Smooth muscle cell of the brain vasculature (primary cell): ENCODE results near the gene HIVEP3.

ENCODE experiments used
- DNase-seq: peaks from one replicate; pipeline ENCODE4 v3.0.0-alpha.2; 2012; ENCODE audit warnings: low read depth, low spot score

HIVEP3 gene

DNA sequence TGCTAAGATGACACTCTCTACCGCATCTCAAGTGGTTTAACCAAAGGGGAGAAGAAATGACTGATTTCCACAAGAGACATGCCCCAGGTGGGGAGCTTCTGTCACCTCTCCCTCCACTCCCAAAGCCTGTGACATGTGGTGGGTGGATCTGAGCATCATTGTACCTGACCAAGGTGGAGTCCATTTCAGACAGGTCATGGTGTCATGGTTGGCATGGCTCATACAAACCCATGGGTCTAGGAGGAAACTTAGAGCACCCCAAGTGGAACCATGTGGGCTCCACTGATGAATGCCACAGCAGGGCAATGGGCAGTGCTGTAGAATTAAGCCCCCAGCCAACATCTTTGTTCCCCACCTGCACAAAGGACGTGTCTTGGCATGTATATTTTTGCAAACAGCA is 302.7 kb downstream of the HIVEP3 start:
- no peak for DNase-seq

DNA sequence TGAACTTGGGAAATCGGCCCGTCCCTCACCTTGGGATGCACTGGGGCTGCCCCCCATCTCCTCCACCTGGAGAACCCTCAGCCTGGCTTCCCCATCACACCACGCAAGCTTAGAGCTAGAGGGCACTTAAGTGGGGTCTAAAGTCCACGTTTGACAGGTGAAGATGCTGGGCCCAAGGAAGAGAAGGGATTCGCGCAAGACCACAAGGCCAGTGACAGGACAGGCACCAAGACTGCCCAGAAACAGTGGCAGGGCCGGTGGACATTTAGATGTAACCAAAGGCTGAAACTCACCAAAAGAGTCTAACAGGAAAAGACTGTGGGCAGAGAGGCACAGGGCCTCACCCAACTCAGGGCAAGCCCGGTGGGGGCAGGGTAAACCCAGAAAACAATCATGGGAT is 303.4 kb downstream of the HIVEP3 start:
- no peak for DNase-seq

DNA sequence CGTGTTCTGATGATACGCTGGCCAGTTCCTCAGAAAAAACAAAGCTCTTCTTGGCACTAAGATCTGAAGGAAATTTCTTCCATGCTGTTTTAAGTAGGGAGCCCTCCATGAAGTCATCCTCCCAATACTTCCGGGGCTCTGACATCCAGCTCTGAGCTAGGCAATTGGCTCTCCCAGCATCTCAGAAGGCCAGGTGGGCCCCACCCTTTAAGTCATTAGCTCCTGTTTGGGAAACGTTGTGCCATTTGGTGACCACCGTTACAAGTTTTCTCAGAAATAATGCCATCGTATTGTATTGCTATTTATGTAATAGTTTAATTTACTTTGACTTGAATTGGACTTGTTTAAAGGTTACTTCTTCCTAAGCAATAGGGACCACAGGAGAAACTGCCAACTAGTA is 303.9 kb downstream of the HIVEP3 start:
- DNase-seq = no peak

DNA sequence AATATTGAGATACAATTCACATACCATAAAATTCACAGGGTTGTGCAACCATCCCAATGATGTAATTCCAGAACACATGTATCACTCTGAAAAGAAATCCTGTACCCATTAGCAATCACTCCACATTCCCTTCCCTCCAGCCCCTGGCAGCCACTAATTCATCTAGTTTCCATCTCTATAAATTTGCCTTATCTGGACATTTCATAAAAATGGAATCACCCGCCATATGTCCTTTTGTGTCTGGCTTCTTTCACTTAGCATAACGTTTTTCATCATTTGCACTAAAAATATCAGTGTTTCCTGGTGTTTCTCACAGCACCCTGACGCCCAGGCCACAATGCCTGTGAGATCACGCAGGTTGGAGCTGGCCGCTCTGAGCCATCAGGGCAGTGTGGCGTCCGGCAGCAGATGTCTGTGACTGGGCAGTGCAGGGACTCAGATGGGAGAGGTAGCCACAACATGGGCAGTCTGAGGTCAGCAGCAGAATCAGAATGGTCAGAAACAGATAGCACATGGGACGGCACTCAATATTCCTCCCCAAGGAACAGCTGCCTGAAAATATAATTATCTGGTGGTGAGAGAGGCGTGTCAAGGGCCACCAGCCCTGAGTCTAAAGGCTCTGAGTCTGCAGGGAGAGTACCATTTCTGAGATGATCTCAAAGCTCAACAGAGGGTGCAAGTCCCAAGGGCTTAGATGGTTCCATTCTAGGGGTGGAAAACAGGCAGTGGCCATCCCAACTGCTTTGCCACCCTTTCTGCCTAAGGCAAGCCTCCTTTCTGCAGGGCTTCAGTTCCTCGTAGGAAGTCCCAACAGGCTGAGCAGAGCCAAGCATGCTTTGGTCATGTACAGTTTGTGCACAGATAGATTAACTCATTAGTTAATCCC is 304.8 kb downstream of the HIVEP3 start:
- DNase-seq = no peak

DNA sequence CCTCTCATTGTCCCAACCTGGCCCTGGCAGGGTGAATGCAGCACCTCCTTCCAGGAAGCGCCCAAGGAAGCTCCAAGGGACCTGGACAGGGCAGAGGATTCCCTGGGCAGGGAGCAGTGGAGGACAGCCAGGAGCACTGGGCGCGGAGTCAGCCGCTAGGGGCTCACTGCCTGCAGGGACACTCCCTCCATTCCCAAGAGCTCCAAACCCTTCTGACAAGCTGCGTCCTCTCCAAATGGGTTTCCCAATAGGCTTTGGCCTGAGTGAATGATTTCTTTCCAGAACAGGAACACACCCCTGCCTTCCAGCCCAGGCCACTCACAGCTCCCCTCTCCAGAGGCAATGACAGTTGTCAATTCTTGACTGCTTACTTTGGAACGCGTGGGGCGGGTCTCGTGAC is 305.8 kb downstream of the HIVEP3 start:
- no peak for DNase-seq

DNA sequence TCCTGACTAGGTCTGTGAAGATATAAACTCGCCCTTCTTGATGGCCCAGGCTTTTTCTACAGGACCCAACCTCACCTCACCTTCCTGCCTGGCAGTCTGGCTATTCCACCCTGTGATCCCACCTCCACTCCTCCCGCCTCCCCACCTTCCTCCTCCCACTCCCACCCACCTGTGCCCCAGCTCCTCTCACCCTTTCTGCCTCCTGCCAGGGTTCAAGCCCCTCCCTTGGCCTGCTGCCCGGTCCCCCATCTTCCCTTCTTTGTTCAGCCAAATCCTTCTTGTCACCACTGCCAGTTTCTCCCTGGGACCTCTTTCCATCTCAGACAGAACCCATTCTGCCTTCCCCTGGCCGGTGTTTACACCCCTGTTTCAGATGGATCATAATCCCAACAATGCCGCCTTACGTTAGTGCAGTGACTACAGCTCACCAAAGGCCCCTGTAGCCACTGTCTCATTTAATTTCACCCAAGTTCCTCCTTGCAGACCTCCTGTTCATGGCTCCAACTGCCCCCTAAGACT is 306.7 kb downstream of the HIVEP3 start:
- DNase-seq = no peak

DNA sequence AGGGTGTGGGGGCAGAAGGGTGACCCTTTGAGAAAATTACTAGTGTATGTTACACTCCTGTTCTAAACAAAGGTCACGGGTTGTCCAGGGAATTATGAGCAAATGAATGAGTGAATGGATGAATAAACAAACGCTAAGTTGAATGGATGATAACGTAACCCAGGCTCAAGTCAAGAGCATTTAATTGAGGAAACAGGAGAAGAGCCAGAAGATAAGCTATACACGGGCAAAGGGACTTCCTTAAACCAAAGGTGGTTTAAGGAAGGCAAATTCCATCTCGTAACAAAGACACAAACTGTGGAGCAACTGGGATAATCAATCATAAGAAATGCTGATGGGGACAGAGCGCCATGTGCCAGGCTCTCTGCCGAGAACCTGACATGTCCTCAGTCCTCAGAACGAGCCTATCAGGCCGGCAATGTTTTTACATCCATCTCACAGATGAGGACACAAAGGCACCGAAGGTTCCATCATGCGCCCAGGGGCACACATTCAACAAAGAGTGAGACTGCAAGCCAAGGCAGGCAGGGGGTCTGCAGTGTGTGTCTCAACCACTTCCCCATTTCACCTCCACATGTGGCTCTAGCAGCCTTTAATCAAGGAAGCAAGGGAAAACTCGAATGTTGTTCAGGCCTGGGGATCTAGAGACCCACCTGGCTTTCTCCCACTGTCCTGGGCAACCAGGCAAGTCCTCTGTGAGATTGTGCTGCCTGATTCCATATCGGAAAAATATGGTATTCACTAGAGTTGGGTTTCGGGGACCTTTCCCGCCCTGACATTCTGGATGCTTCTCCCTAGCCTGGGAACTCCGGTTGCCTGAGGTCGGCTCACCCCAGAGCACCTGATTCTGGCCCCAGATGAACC is 307.4 kb downstream of the HIVEP3 start:
- DNase-seq = no peak

DNA sequence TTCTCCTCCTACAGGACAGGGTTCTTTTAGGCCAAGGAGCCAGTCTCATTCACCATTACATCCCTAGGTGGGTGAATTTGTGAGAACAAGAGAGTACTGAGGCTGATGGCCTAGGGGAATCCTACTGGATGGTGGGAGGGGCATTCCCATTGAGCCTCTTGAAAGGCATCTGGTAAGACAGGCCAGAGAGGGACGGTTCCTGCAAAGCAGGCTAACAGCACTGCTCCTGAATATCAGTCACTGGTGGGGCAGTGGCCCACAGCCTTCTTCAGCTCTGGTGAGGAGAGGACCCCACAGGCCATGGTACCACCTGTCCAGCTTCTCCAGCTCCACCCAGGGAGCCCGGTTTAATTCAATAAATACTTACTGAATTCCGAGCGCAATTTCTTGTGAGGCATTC is 308.4 kb downstream of the HIVEP3 start:
- DNase-seq = no peak

DNA sequence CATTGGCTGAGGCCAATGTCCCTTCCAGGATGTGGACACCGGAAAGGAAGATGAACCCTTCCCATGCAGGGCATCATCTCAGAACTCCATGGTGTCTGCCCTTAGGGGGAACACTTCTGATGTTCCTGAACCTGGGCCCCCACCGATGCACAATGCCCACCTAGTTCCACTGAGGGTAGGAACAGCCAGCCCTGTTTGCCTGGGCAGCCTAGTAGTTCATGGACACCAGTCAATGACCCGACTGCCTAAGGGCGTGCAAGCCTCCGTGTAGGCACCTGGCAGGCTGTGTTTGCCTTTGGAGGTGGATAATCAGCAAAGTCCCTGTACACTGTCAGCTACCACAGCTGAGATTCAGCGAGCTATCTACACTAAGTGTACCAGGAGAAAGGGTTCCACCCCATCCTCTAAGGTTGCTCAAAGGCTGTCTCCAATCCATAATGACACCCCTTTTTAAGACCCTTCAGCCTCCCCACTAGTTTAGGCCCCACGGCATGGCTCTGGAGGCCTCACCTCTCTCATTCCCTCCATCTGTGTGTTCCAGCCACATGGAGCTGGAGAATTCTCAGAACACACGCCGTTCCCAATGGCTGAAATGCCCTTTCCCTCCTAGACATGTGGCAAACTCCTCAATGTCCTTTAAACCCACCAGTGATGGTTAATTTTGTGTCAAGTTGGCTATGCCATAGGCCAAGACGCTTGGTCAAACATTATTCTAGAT is 309.4 kb downstream of the HIVEP3 start:
- DNase-seq = no peak

DNA sequence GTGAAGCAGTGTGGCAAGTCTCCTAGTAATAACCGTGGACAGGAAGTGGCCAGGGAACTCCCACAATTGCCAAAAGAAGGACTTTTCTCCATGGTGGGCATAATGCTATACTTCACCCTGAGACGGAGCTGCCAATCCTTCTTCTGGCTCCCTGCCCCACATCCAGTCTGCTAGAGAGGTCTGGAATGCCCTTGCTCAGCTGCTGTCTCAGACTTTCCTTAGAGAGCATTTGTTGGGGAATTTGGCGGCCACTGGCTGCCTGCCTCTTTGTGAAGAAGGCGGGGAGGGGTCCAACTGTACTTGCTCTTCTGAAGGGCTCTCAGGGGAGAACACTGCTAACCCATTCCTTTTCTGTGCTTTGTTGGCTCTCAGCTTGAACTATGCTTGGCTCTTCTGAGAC is 310.5 kb downstream of the HIVEP3 start:
- DNase-seq = no peak

DNA sequence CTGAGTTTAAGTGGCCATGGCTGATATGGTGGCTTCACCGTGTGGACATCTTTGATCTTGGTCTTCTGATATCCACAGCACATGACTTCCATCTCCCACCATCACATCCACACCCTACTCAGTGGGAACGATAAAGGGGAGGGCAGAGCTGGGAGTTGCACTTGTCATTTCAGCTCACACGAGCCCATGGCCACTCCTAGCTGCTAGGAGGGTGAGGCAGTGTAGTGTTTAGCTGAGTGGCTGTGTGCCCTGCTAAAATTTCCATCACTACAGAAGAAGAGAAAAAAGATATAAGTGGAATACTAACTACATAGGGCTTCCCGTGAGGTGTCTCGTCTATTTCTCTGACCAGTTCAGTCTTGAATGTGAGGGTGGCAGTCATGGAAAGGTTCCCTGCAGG is 310.9 kb downstream of the HIVEP3 start:
- DNase-seq = no peak

DNA sequence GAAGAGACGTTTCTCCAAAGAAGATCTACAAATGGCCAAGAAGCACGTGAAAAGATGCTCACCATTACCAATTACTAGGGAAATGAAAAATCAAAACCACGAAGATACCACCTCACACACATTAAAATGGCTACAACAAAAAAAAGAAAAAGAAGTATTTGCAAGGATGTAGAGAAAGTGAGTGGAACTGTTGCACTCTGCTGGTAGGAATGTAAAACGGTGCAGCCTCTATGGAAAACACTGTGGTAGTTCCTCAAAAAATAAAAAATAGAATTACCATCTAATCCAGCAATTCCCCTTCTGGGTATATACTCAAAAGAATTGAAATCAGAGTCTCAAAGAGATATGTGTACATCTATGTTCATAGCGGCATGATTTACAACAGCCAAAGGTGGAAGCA is 318.8 kb downstream of the HIVEP3 start:
- DNase-seq = no peak

DNA sequence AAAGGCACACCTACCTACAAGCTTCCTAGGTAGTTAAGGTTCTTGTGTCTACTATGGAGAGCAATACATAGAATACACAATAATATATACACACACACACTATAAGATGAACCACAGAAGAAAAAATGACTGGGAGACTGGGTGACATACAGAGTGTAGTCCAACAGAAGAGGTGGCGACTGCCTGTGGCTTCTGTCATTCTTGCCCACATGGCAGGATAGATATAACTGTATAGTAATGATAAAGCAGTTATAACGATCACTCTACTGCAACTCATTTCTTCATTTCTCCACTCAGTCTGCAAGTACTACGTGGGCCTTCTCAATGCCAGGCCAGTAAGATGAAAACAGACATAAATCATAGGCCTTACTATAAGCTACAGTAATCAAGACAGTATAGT is 320.4 kb downstream of the HIVEP3 start:
- no peak for DNase-seq

DNA sequence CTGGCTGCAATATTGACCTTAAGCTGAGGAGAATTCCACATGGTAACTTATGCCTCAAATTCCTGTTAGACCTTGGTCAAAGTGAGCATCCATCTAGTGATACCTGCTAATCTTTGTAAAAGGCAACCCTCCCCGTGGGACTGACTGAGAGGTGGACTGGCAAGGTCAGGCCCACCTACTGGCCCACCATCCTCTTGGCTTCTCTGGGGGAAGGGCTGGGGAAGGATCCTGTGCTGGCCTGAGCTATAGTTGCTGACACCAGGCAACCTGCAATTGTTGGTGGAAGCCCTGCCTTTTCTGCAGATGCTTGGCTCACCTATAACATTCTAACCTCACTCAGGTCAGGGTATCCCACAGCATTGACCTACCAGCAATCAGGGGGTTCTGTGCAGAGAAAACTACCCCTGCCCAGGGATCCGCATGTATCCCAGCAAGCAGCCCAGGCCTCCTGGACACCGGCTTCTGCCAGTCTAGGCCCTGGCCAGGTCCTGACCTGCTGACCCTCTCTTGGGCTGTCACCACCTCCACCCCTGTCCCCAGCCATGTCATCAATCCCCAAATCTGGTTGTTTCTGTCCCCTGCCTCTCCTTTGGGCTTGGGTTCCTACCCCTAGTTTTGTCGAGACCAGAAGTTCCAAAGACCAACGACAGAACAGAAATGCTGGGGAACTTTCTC is 326.1 kb downstream of the HIVEP3 start:
- DNase-seq = no peak

DNA sequence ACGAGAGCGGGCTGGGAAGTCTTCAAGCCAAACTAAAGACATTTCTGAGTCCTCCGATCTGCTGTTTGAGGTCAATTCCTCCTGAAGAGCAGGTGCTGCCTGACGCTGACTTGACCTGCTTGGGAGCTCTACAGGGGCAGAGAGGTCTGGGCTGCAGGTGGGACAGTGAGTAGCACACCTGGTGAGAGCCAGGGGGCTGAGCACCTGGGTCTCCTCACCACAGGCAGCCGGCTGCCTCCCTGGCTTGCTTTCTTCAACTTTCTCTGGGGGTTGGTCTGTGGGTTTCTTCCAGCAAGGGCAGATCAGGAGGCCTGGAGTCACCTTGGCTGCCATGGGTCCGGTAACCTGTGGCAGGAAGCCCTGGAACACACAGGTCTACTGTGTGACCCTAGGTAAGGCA is 326.8 kb downstream of the HIVEP3 start:
- no peak for DNase-seq

DNA sequence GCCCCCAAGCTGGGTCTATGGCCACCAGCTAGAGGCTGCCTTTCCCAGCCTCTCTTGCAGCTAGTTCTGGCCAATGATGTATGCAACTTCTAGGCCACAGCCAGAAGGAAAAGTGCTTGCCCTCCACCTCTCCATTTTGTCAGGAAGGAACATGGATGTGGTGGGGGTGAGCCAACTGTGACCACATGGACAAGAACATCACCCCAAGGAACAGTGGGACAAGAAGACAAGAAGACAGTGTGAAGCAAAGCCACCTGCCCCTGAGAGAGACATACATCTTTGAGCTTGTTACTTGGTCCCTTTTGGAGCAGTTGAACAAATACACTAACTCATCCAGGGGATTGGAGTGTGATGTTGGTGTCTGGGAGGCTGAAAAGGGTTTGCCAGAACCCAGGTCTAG is 328.4 kb downstream of the HIVEP3 start:
- no peak for DNase-seq

DNA sequence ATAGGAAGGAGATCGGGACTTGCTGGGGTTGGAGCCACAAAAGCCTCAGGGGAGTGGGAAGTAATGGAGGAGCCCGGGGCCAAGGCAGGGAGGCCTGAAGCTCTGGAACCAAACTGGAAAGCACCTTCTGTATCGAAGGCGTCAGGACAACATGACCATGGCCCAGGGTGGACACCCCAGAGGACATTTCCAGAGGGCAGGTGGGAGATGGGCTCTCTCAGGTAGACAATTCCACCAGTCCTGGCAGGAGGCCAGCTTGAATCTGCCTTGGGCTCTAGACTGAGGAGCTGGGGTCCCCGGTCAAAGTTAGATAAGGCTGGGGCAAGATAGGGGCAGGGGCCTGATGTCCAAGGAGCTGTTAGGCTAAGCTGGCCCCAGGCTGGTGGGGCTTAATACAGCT is 329.3 kb downstream of the HIVEP3 start:
- no peak for DNase-seq

DNA sequence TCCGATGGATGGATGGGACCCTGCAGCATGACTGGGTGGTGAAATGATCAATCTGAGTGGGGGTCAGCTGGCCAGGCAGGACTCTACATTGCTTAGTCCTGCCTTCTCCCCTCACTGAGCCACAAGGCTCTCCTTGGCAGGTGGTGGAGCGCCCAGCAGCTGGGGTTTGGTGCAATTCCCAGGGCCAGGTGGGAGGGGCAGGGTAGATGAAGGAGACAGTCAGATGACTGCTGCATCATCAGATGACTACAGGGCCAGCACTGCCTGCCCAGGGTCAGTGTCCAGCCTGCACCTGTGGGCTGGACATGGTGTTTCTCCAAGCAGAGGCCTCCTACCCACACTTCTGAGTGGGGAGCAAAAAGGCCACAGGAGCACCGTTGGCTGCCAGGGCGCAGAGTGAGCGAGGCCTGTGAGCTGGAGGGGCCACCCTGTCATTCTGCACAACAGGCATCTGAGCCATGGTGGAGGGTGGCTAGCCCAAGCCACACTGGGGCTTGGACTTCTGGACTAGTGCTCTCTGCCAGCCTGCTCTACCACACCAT is 330.3 kb downstream of the HIVEP3 start:
- DNase-seq = no peak

DNA sequence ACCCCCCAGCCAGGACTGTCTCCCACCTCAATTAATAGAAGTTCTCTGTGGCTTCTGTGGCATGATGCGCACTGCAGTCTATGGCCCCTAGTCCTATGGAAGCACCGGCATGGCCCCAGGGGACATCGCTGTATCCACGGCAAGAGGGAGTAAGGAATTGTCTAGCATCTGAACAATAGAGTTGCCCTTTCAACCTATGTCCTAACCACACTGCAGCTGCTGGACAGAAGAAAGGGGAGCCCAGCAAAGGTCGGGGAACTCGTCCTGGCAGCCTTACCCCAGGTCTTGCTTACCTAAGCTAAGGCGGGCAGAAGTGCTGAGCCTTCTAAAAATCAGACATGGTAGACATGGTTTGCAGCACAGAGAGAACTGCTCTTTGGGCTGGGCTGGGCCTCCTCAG is 330.9 kb downstream of the HIVEP3 start:
- DNase-seq = no peak

DNA sequence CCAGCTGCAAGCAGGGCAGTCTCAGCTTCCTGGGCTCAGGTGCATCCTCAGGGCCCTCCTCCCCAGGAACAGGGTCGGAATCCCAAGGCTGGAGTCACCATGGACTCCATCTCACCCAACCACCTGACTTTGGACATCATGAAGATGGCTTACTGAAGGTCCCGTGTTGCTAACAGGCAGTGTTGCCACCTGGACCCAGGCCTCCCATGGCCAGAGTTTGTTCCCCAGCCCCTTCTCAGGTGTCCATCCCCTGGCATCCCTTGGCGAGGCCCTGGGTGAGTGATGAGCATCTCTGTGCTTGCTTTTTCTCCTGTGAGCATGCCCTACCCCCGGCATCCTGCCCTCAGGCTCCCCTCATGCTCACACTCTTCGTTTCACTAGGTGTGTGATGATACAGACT is 332.5 kb downstream of the HIVEP3 start:
- DNase-seq = no peak
